ENCODE measurements around the gene RNF26. TPM values are rescaled to one million over a fixed set of nuclear protein-coding genes. Genes with fewer than 3 reads are reported as not detected.

RNF26 gene
- total RNA-seq, 1 donor: 9.4 TPM

DNA sequence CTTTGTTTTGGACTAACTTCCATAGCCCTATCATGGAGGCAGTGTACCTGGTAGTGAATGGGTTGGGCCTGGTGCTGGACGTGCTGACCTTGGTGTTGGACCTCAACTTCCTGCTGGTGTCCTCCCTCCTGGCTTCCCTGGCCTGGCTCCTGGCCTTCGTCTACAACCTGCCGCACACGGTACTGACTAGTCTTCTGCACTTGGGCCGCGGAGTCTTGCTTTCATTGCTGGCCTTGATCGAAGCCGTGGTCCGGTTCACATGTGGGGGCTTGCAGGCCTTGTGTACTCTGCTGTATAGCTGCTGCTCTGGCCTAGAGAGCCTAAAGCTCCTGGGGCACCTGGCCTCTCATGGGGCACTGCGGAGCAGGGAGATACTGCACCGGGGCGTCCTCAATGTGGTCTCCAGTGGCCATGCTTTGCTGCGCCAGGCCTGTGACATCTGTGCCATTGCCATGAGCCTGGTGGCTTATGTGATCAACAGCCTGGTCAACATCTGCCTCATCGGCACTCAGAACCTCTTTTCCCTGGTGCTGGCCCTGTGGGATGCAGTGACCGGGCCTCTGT lies 846 bp downstream of the RNF26 start:
- no peak for DNase-seq (ENCODE audit: low read depth in 2 of 3, low spot score in 2 of 3)

DNA sequence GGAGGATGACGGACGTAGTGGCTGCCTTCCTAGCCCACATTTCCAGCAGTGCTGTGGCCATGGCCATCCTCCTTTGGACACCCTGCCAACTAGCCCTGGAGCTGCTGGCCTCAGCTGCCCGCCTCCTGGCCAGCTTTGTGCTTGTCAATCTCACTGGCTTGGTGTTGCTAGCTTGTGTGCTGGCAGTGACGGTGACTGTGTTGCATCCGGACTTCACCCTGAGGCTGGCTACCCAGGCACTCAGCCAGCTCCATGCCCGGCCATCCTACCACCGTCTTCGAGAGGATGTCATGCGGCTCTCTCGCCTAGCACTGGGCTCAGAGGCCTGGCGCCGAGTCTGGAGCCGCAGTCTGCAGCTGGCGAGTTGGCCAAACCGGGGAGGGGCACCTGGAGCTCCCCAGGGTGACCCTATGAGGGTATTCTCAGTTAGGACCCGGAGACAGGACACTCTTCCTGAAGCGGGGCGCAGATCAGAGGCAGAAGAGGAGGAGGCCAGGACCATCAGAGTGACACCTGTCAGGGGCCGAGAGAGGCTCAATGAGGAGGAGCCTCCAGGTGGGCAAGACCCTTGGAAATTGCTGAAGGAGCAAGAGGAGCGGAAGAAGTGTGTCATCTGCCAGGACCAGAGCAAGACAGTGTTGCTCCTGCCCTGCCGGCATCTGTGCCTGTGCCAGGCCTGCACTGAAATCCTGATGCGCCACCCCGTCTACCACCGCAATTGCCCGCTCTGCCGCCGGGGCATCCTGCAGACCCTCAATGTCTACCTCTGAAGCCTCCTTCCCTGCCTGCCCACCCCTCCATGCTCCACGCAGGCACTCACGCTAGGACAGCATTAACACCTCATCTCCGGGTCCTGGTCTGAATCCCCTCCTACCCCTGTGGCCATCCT lies 1.6 kb downstream of the RNF26 start:
- DNase-seq (ENCODE audit: low read depth in 2 of 3, low spot score in 2 of 3): no peak

DNA sequence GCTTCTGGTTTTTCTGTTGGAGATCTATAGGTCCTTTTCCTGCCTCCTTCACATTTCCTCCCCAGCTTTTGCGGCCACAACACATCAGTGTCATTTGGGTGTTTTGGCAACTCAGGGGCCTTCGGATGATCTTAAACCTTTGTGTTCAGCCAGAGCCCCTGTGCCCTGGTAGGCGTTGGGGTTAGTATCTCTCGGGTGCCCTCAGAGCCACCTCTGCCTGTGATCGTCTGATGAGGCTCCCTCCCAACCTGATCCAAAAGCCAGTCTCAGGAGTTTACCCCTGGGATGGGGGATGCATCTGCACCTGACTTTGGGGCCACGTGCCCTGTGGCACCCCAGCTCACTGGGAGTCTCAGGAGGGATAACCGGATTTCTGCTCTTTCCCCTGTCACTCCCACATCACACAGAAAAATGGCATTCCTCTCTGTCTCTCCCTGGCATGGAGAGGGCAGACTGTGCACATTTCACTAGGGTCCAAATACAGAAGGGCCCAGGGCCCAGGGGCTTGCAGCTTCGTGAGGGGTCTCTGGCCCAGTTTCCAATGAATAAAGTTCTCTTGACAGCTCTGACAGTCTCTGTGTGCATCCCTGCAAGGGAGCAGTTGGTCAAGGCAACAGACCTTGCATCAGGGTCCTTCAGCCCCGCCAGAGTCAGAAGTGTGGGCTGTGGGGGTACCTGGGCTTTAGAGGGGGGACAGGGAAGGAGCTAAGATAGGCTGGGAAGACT lies 2.6 kb downstream of the RNF26 start:
- DNase-seq (ENCODE audit: low read depth in 2 of 3, low spot score in 2 of 3): no peak

DNA sequence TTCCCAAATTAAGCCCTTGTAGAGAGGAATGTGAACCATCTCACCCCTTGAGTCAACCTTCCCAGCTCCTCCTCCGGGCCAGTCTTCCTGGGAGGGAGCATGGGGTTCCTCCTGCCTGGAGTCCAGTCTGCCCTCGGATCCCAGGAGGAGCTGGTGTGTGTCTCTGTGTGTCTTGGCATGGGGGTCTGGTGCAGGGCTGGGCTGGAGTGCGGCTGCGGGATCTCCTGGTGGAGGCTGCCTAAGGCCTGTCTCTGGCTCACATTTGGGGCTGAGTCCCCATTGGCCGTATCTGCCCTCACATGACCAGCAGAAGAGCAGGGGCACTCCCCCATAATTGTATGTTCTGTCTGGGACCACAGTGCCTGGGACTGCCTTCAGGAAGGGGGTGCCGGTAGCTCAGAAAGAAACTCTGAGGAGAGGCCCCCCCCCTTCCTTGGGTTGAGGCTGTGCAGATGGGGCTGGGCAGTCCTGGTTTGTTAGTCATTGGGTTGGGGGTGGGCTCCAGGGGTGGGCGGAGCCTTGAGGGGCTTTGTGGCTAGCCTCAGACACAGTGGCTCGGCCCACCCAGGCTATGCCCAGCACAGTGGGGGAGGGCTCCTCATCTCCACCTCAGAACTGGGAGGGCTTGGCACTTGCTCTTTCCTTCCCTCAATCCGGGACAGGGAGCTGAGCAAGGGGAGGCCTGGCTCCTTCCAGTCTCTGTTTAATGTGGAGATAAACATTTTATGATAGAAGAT lies 3.4 kb downstream of the RNF26 start:
- no peak for DNase-seq (ENCODE audit: low read depth in 2 of 3, low spot score in 2 of 3)

DNA sequence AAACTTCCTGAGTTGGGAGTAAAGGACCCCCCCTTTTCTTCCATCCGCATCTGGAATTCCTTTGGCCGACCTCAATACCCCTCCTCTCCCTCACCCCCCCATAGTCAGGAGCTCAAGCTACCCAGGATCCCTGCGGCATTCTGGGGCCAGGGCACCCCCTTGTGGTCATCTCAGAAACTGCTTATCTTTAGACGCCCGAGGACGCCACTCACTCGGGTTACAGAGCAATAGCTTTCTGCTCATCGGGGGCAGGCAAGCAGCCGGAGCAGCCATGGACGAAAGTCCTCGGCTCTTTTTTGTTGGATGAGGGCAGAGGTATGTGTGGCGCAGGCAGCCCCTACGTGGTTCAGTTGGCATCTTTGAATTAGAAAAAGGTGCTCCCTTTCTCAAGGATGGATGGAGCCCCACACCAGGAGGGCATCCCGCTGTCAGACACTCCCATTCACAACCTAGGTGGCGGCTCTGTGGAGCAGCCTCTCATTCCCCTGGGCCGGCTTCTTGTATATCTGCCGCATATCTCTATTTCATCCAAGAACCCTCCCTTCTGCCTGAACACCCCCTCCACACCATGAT lies 4.1 kb downstream of the RNF26 start:
- peak; percentile 58 to 79 (median 62) for DNase-seq (ENCODE audit: low read depth in 2 of 3, low spot score in 2 of 3)

DNA sequence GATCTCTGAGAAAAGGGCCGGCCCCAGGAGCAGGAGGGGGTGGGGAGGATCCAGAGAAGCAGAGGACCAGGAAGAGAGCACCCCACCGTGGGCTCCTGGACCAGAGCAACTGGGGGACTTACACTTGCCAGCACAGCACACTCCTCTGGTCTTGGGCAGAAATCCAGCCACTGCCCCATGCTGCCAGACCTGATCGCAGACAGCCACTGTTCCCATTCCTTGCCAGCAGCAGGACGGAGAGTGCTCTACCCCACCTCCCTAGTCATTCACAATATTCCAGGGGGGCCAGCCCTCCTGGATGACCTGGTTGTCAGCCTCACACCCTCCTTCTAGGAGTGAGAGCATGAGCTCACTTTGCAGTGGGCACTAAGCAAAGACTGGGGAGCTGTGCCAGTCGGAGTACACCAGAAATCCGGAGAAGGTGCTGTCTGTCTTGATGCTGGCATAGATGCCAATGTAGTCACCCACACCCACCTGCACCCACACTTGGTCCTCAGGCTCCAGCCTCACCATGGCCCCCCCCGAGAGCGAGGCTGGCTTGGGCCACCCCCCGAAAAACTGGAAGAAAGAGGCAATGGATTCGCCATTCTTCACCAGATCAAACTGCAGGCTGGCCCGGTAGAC lies 4.8 kb downstream of the RNF26 start:
- no peak for DNase-seq (ENCODE audit: low read depth in 2 of 3, low spot score in 2 of 3)

DNA sequence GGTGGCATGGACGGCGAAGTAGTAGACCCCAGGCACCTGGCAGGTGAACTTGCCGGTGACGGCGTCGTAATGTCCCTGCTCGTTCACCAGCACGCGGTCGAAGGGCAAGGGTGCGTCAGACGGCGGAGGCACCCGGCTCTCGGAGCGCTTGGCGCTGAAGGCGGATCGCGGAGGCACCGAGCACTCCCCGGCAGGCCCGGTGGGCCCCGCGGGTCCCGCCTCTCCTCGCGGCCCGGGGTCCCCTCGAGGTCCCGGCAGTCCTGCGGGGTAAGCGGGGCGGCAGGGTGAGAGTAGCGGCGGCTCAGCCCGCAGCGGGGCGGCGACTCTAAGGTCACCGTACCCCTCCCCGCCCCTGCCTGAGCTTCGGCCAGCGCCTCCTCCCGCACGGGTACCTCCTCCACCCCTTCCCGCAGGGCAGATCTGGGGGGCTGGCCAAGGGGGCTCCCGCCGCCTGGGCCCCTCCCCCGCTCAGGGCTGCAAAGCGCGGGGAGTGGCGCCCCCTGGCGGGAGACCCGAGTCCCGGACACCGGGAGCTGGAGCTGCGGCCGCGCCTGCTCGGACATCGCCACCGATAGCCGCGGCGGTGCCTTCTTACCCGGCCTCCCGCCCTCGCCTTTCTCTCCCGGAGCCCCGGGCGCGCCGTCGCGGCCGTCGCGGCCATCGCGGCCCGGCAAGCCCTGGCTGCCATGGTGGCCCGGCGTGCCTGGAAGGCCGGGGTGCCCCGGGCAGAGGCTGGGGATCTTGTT lies 5.4 kb downstream of the RNF26 start:
- peak in 1 of 3 donors; percentile 35 for DNase-seq (ENCODE audit: low read depth in 2 of 3, low spot score in 2 of 3)

DNA sequence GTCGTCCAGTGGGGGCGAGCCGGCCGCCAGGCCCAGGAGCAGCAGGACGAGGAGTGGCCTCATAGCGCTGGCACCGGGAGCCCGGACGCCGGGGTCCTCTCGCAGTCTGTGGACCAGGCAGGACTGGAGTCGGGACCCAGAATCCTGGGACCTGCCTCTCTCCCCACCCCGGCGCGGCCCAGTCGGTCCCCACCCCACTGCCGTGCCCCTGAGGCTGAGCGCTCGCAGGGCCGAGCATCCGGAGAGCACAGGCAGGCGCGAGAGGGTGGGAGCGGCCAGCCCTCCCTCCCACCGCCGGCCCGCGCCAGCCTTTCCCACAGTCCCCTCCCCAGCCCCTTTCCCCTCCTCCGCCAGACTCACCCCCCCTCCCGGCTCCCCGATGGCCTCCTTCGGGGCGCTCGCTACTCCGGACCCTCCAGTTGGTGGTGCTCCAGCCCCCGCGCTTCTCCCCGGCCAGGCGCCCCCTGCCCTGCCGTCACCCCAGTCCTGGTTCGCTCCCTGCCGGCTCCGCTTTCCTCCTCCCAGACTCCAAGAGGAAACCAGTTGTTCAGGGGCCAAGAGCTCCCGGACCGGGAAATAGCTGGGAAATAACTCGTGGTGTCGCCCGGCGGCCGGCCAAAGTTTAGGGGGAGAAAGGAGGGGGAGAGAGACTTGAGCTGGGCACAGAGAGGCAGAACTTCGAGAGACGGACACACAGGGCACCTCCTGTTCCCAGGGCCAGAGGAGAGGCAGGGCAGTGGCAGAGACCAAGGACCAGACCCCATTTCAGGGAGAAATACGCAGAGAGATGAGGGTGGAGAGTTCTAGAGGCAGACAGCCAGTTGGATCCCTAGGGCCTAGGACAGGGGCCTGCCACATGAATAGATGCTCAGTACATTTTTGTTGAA lies 6.3 kb downstream of the RNF26 start, which contains the start of gene C1QTNF5:
Gene C1QTNF5 (minus strand): TSS at position 549 of the 887 bp plus-strand sequence. CDS start 486 bp downstream, at position 63.
- DNase-seq (ENCODE audit: low read depth in 2 of 3, low spot score in 2 of 3): no peak

DNA sequence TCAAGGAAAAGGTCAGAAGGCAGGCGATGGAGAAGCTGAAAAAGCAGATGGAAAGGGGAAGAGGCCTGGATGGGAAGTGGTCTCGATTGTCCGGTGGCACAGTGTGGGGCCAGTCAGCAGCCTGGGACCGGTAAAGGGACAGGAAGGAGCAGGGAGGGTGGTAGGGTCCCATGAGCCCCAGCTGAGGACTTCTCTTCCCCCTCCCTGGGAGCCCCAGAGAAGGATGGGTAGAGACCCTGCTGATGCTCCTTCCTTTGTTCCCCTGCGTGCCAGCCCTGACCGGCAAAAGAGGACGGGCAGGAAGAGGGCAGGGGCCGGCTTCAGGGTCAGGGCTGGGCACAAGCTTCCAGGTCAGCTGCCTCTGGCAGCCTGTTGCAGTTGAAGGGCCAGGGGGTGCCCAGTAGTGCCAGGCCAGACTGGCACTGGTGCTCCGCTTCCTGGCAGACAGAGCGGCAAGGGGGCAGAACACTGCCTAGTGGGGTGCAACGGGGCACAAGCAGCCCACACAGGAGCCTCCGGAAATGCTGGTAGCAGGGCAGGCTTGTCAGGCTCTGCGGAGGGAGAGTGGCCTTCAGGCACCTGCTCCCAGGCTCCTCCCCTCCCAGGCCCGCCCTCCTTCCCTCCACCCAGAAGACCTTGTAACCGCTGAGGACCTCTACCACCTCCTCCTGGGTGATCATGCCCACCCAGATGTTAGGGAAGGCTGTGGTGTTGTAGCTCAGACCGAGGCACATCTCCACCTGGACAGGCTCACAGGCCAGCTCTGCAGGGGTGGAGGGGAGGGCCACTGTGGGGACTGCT lies 7.1 kb downstream of the RNF26 start:
- DNase-seq (ENCODE audit: low read depth in 2 of 3, low spot score in 2 of 3): peak in 1 of 3 donors; percentile 39

DNA sequence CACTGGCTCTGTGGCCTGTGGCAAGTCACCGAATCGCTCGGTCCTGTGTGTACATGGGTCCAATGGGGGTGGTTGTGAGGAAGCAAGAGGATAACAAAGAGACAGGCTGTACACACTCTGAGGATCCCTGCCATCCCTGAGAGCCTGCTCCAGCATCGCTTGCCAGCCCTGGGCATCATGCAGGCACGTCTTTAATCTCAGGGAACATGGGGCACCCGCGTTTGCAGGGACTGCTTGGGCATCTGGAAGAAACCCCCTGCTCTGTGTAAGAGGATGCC lies 7.6 kb downstream of the RNF26 start:
- no peak for DNase-seq (ENCODE audit: low read depth in 2 of 3, low spot score in 2 of 3)

DNA sequence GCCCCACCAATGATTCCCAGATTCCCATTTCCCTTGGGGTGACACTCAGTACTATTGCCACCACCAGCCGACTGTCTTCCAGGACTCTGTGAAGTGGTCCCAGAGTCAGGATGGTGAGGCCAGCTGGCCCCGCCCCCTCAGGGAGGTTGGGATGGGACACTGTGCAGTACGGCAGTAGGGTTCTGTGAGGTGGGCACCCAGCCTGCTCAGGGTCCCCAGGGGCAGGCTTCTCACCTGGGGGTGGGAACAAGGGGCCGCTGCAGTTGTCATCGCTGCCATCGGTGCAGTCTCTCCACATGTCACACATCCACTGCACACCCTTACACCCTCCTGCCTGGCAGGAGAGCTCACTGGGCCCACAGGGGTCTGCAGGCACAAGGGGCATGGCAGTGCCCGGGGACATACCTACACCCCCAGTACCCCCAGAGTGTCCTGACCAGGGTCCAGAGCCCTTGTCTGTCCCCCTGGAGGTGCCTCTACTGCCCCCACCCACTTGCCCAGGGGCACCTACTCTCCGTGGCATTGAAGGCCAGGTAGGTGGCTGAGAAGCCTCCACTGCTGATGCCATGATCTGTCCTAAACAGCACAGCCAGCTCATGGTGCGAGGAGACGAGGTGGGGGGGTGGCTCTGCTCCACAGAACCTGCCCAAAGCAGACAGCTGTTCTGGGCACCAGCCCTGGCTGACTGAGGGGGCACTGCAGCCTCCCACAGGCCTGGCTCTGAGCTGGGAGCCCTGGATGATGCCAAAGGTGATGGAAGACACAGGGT lies 8.2 kb downstream of the RNF26 start:
- DNase-seq (ENCODE audit: low read depth in 2 of 3, low spot score in 2 of 3): no peak

DNA sequence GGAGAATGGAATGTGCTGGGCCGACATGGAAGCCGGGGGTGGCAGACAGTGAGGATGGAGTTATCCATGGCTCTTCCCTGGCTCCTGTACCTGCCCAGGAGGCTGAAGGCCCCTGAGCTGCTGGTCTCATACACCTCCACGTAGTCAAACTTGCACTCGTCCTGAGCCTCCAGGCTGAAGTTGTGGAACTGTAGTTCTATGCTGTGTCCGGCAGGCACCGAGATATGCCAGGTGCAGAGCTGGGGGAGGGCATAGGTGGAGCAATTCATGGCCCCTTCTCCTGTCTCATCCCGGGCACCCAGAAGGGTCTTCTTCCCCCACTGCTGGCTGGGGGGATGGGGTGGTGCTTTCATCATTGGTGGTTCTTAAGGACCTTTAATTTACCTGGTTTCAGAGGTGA lies 9.4 kb downstream of the RNF26 start:
- no peak for DNase-seq (ENCODE audit: low read depth in 2 of 3, low spot score in 2 of 3)

DNA sequence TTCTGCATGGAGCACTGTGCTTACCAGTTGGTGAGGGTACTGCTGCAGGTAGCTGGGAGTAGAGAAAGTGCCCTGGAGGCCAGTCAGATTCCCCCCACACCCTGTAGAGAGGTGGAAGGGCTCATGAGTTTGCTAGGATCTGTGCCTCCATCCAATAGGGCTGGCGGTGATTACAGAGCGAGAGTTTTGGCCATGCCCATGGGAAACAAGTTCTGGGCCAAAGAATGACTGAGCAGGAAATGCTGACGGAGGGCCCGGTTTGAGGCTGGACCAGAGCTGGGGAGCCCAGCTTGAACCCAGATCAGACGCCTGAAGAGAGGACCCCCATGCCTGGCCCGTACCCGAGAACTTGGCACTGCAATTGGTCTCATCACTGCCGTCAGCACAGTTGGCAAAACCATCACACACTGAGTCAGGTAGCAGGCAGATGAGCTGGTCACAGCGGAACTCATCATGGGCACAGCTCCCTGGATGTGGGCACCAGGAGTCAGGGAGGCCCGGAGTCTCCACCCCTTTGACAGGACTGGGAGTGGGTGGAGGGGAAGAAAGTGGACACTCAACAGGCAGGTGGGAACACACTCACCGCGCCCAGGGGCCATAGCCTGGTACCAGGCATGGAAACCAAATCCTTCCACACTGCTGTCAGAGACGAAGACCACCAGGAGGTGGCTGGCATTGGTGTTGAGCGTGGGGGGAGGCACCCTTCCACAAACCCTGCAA lies 10.1 kb downstream of the RNF26 start:
- DNase-seq (ENCODE audit: low read depth in 2 of 3, low spot score in 2 of 3): no peak

DNA sequence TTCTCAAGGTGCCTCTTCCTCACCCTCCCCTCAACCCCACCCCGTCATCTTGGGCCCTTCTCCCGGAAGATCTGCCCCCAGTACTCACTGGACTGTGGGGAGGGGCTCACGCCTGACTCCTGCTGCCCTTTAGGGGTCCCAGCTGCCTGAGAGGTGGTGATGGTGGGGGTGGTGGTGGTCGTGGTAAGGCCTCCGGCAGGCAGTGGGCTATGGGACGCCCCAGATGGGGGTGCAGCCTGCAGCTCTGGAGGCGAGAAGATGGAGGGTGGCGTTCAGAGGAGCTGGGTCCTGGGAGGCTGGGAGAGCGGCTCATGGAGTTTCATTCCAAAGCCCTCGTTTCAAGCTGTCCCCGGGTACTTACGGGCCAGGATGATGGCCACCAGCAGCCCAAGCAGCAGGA lies 11.4 kb downstream of the RNF26 start:
- no peak for DNase-seq (ENCODE audit: low read depth in 2 of 3, low spot score in 2 of 3)

DNA sequence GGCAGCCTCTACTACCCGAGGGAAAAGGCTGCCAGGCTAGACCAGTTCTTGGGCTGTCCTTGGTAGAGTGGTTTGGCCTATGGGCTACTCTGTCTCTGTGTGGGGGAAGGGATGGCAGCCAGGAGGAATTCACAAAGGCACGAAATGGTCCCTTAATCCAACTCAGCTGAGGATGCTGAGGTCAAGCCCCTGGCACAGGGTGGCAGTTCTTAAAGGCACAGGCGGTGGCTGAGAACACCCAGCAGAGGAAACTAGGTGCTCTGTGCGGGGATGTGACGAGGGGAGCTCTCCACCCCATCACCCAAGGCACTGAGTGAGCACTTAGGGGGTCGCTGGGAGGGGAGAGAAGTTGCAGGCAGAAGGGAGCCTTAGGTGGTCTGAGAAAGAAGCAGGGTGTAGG lies 12.3 kb downstream of the RNF26 start, which contains the start of gene MFRP:
Gene MFRP (minus strand): TSS at position 101 of the 400 bp plus-strand sequence. CDS start 192 bp downstream, outside the sequence.
- DNase-seq (ENCODE audit: low read depth in 2 of 3, low spot score in 2 of 3): no peak

DNA sequence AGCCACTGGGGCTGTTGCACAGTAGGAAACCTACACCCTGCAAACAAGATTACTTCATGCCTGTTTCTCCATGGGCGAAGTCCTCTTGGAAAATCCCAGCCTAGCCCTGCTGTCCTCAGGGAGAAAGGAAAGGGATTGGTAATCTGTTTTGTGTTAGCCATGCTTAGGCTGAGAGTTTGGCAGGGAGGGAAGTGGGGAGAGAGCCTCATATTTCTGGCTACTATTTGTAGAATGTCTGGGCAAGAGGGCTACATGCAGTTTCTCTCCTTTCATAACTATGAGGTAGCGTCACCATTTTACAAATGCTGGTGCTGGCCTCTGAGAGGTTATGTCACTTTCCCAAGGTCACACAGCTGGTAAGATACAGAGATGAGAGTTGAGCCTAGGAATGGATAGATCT lies 12.9 kb downstream of the RNF26 start:
- no peak for DNase-seq (ENCODE audit: low read depth in 2 of 3, low spot score in 2 of 3)
